ENCODE results near the gene SCFD2. TPM values are rescaled to one million over a fixed set of nuclear protein-coding genes. Genes with fewer than 3 reads are reported as not detected.

SCFD2 gene
- total and polyA plus RNA-seq, 2 of the 8 experiments (the other 6 are each of a cell fraction or from before 2014, with no cell fraction given), result 6.2 to 10.2 TPM

- no peaks in the 10 kb centered on the region for H3K23me2 ChIP-seq (ENCODE audit: low read depth, low read length)
- H2BK12ac ChIP-seq (ENCODE audit: low read depth, low read length), result no peak overlapping the region
- H3K4me1 ChIP-seq (replicated peaks in 1 of 4; ENCODE audit: control insufficient read depth in 3 of 4, insufficient read depth in 4 of 4, low read length in 3 of 4), result peaks cover 5 to 15% (median 12%) of the 10 kb centered on the region in 4 experiments
- H3K4ac ChIP-seq (replicated peaks; ENCODE audit: insufficient read length, low read depth, low read length), result no peak overlapping the region
- peak overlapping the region; percentile 2; the same call in 1 of the 2 replicates for H2BK20ac ChIP-seq (ENCODE audit: low read length)
- DNase-seq (ENCODE audit: low read depth in 1 of 2, low spot score in 2 of 2) (no peak), FAIRE-seq (no peak)
- H2BK15ac ChIP-seq (ENCODE audit: low read length), result no peak overlapping the region
- H4K8ac ChIP-seq (ENCODE audit: extremely low read depth, insufficient read depth, low read length), result no peak overlapping the region
- peak overlapping the region; percentile 12 for H4K91ac ChIP-seq (replicated peaks; ENCODE audit: insufficient read length, low read length)
- WGBS, 2 experiments (ENCODE audit: extremely low coverage in 1 of 2, insufficient coverage in 1 of 2, insufficient read length in 1 of 2, insufficient replicate concordance in 2 of 2, low coverage in 1 of 2, low lambda C conversion rate in 2 of 2, missing lambda C conversion rate in 1 of 2), result 91% methylated on average over 3 of the region's 3 CpGs; no CpG with 5 or more reads in 1 of the 2 experiments
- 0 out of 2 replicates have a peak overlapping the region, but pooled peaks have one; percentile 70 for H2AK5ac ChIP-seq (ENCODE audit: low read depth, low read length)
- H3K27me3 ChIP-seq (replicated peaks in 1 of 4; ENCODE audit: control insufficient read depth in 3 of 4, extremely low read depth in 1 of 4, insufficient read depth in 3 of 4, low read length in 3 of 4), result no peaks in the 10 kb centered on the region
- H3K9ac ChIP-seq (replicated peaks in 1 of 4; ENCODE audit: extremely low read depth in 1 of 4, low read depth in 3 of 4, low read length in 3 of 4), result no peak overlapping the region
- no peaks in the 10 kb centered on the region for H3K9me3 ChIP-seq (ENCODE audit: insufficient read depth in 2 of 2, low read depth in 1 of 2, low read length in 1 of 2)
- H3K27ac ChIP-seq (ENCODE audit: low read depth, low read length), result no peak overlapping the region
- H3K4me2 ChIP-seq (ENCODE audit: insufficient read depth in 1 of 2, low read depth in 2 of 2, low read length in 2 of 2), result no peak overlapping the region
- H3K14ac ChIP-seq (ENCODE audit: insufficient read length), result no peak overlapping the region
- no peak overlapping the region for H2BK120ac ChIP-seq (replicated peaks; ENCODE audit: low read depth, low read length)
- H4K5ac ChIP-seq (ENCODE audit: insufficient read length, low read depth, low read length), result no peak overlapping the region
- H3K79me1 ChIP-seq (ENCODE audit: low read depth, low read length), result no peaks in the 10 kb centered on the region
- no peaks in the 10 kb centered on the region for H3K79me2 ChIP-seq (ENCODE audit: control insufficient read depth in 1 of 2, insufficient read depth in 2 of 2, low read length in 2 of 2)
- H3K18ac ChIP-seq (ENCODE audit: extremely low read depth, low read length), result no peak overlapping the region
- POLR2A ChIA-PET (ENCODE audit: partially characterized antibody), result interaction anchor here (1.4 to 15.2 kb wide), 4 partner anchors 19 to 132 kb away, joined by 3 to 165 read pairs (median 6); partner anchors contain the start of gene RASL11B
- no peaks in the 10 kb centered on the region for H4K20me1 ChIP-seq (replicated peaks in 1 of 2; ENCODE audit: control insufficient read depth in 1 of 2, insufficient read depth in 2 of 2, low read length in 2 of 2)
- H2AFZ ChIP-seq (ENCODE audit: low read length), result no peak overlapping the region
- TF ChIP-seq NRF1 (IDR thresholded peaks at IDR 0.05; ENCODE audit: low read depth, low read length), result no peak
- TF ChIP-seq SIRT6 (IDR thresholded peaks at IDR 0.05; ENCODE audit: low read length), result no peak
- TF ChIP-seq FOSL1 (IDR thresholded peaks at IDR 0.05; ENCODE audit: insufficient read depth, low read depth, low read length), result no peak
- TF ChIP-seq NANOG (IDR thresholded peaks at IDR 0.05; ENCODE audit: insufficient read depth, low read depth, low read length, poor library complexity, severe bottlenecking), result no peak
- TF ChIP-seq SP1 (IDR thresholded peaks at IDR 0.05; ENCODE audit: low read depth, low read length), result no peak
- no peak for TF ChIP-seq POLR2A (IDR thresholded peaks at IDR 0.05; ENCODE audit: control extremely low read depth in 1 of 2, low read depth in 2 of 2, low read length in 2 of 2)
- TF ChIP-seq CREB1 (IDR thresholded peaks at IDR 0.05), result no peak
- no peak for TF ChIP-seq CBX5 (IDR thresholded peaks at IDR 0.05; ENCODE audit: low read depth, low read length)
- TF ChIP-seq SAP30 (IDR thresholded peaks at IDR 0.05; ENCODE audit: insufficient read depth, insufficient replicate concordance, low read length), result no peak
- TF ChIP-seq RBBP5 (IDR thresholded peaks at IDR 0.05; ENCODE audit: borderline replicate concordance, low read depth, low read length), result no peak
- TF ChIP-seq HDAC2 (IDR thresholded peaks at IDR 0.05; ENCODE audit: borderline replicate concordance in 1 of 2, low read depth in 2 of 2, low read length in 2 of 2), result no peak
- no peak overlapping the region for H3K56ac ChIP-seq (replicated peaks; ENCODE audit: insufficient read length, low read depth, low read length)
- no peak overlapping the region for H3K23ac ChIP-seq (ENCODE audit: insufficient read length)
- no peak overlapping the region for H2BK5ac ChIP-seq (ENCODE audit: low read depth, low read length)
- CTCF ChIA-PET (ENCODE audit: partially characterized antibody), result interaction anchor here (0.7 to 2.1 kb wide), 7 partner anchors 8 to 340 kb away, joined by 3 to 6 read pairs (median 4); no protein-coding TSS in a partner anchor
- no peak overlapping the region for H3K4me3 ChIP-seq (ENCODE audit: extremely low read depth in 1 of 4, insufficient read depth in 2 of 4, low read depth in 3 of 4, low read length in 4 of 4)
- no peaks in the 10 kb centered on the region for H3K36me3 ChIP-seq (ENCODE audit: control insufficient read depth in 2 of 4, insufficient read depth in 4 of 4, low read length in 3 of 4)
Observed at GRCh38 chr4:52843958-52844357, 521.9 kb downstream of the SCFD2 start.

Data from H1 (cell line).